Measurements from ENCODE around the gene XRRA1.
"Not testable (repeated sequence)": the region's sequence is repeated elsewhere in the genome, so short reads cannot be mapped to it uniquely, and the experiment has no call there.

Gene XRRA1

GRCh38 chr11:74895340-74896116, 53.4 kb downstream of the XRRA1 start:
- no peak for DNase-seq (ENCODE audit: low read depth in 2 of 2)

DNA sequence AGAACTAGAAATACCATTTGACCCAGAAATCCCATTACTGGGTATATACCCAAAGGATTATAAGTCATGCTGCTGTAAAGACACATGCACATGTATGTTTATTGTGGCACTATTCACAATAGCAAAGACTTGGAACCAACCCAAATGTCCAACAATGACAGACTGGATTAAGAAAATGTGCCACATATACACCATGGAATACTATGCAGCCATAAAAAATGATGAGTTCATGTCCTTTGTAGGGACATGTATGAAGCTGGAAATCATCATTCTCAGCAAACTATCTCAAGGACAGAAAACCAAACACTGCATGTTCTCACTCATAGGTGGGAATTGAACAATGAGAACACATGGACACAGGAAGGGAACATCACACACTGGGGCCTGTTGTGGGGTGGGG, 55.9 kb downstream of the XRRA1 start:
- DNase-seq (ENCODE audit: low read depth in 2 of 2): not testable (repeated sequence)

DNA sequence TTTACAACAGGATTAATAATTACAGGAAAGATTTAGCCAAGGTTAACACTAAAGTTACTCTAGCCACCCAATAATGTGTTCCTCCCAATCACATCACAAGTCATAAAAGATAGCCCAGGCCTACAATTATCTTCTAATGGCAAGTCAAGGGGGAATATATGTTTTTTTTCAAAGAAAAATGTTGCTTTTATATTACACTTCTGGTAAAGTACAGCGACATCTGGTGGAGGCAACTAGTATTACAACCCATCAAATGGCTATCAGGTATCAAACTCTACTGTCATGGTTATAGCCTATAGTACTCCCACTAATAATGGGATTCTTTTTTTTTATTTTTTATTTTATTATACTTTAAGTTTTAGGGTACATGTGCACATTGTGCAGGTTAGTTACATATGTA, 71.8 kb downstream of the XRRA1 start:
- no peak for DNase-seq (ENCODE audit: low read depth in 2 of 2)

DNA sequence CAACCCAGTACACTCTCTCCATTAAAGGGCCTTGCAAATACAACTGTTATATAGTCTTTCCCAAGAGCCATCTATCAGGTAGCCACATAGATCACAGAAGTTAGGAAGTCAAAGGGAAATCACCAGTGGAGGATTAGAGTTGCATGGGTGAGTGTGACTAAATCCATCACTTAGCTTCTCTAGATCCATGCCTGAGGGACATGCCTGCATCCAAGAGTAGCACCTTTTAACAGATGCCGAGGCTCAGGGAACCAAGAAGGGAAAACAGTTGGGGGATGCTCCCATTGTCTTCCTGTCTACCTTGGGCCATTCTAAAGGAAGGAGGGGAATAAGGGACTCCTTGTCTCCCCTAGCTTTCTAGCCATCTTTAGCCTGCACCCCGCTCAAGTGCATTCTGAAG, 77.9 kb downstream of the XRRA1 start:
- DNase-seq (ENCODE audit: low read depth in 2 of 2): no peak

DNA sequence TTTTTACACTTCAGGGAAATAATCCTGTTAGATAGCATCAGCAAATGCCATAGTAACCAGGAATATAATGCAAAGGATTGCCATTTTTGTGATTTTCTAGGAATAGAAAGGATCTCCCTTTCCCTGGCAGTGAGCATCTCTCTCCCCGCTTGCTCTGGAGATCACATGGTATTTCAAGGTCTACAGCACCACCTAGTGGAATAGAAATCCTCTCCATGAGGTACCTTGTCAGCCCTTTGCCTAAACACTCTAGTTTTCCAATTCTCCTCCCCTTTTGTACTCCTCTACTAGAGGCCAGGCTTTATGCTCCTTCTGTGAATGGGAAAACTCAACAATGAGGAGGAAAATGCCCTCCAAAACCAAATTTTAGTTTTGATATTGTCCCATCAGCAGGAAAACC, 78.4 kb downstream of the XRRA1 start:
- DNase-seq (ENCODE audit: low read depth in 2 of 2): no peak

- DNase-seq (ENCODE audit: low read depth in 2 of 2): no peak
Measured at GRCh38 chr11:74866557-74866956, 82.3 kb downstream of the XRRA1 start.

DNA sequence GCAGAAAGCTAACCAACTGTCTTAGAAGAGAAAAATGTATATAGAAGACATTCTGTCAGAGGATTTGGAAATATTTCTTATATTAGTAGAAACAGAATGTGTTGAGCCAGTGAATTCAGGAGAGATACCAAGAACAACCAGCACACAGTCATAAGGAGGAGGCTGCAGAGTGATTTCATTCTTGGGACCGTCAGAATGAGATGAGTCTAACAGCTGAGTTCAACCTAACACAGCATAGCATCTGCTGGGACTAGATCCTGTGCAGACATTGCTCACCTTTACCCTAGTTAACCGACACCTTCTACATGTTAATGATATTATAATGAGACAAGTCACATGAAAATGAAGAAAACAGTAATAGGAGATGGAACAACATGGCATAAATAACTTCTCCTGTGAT, 85.5 kb downstream of the XRRA1 start:
- DNase-seq (ENCODE audit: low read depth in 2 of 2): no peak

- no peak for DNase-seq (ENCODE audit: low read depth in 2 of 2)
Measured at GRCh38 chr11:74860743-74861142, 88.1 kb downstream of the XRRA1 start.

GRCh38 chr11:74853223-74853622, 95.7 kb downstream of the XRRA1 start:
- DNase-seq (ENCODE audit: low read depth in 2 of 2): no peak

DNA sequence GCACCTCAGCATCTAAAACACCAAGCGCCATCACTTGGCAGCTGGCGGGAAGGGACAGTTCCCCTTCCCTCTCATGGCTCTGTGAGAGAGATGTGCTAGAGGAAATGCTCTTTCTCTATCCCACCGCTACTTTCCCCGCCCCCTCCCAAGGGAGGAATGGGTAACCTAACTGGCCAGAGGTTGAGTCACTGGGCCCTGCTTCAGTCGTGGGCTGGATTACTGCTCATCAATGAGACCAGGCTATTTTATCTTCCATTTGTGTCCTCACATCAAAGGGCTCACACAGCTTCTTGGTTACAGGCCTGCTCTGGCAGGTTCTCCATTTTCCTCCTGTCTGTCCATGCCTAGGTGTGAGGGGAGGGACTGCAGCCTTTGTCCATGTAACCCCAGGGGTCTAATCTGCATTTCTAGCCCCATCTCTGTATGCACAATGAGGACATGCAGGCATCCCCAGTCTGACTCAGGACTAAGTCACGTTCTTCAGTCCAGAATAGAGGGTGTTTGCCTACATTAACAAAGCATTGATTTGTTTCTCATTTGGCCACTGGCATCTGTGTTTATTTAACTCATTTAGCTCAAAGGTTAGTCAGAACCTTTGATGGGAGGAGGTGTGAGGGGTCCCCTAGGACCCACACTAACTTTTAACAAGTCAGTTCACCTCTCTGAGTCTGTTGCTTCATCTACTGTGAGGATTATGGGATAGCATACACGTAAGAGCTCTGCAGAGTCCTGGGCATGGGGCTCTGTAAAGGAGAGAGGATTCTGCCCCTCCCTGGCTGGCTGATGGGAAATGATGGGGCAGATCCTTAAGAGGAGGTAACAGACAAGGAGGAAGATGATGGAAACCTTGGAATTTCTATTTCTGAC, 99.1 kb downstream of the XRRA1 start:
- DNase-seq (ENCODE audit: low read depth in 2 of 2): no peak

DNA sequence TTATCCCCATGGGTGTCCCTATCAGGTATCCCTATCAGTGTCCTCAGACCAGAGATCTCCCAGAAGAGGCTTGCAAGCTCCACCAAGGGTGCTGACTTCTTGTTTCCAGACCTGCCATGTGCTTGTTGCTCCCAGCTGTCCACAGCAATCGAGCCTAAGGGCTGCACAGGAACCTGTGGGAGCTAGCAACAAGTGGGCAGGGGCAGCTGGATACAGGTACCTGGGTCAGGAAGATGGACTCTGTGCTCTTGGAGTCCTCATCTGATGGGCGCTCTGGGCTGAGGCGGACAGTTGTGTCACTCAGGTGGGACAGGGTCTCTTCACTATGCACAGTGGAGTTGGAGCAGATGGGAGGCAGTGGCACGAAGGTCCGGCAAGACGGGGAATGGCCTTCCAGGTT, 101.0 kb downstream of the XRRA1 start:
- no peak for DNase-seq (ENCODE audit: low read depth in 2 of 2)

- DNase-seq (ENCODE audit: low read depth in 2 of 2): no peak
Measured at GRCh38 chr11:74847395-74847794, 101.5 kb downstream of the XRRA1 start.

GRCh38 chr11:74846770-74847169, 102.1 kb downstream of the XRRA1 start:
- DNase-seq (ENCODE audit: low read depth in 2 of 2): no peak

DNA sequence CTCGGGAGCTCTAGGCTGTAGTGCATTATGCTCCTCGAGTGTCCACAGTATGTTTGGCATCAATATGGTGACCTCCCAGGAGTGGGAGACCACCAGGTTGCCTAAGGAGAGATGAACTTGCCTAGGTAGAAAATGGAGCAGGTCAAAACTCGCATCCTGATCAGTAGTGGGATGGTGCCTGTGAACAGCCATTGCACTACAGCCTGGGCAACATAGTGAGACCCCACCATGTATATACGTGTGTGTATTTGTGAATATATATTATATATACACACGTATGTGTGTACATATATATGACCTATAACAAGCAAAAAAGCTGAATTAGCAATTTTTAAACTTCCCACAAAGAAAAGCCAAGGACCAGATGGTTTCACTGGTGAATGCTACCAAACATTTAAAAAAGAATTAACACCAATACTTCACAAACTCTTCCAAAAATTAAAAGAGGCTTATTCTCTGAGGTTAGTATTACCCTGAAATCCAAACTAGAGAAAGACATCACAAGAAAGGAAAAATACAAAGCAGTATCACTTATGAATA, 102.8 kb downstream of the XRRA1 start:
- no peak for DNase-seq (ENCODE audit: low read depth in 2 of 2)

GRCh38 chr11:74844865-74845264, 104.0 kb downstream of the XRRA1 start:
- DNase-seq (ENCODE audit: low read depth in 2 of 2): no peak

DNA sequence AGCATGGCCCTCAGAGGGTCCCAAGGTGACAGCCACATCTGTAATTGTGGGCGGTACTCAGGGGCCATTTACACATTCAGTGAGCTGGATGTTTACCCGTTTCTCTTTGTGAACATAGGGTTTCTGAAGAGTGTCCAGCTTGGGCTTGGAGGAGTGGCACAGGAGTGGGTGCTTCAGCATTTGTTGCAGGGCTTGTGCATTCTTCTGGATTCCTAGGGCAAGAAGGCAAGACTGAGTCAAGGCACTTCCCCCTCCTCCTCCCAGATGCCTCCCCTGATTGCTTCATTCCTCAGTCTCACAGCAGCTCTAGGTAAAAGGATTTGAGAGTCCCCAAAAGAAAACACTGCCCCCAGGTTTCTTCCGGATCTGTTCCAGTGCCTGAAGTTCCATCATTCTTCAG, 104.8 kb downstream of the XRRA1 start:
- DNase-seq (ENCODE audit: low read depth in 2 of 2): no peak

DNA sequence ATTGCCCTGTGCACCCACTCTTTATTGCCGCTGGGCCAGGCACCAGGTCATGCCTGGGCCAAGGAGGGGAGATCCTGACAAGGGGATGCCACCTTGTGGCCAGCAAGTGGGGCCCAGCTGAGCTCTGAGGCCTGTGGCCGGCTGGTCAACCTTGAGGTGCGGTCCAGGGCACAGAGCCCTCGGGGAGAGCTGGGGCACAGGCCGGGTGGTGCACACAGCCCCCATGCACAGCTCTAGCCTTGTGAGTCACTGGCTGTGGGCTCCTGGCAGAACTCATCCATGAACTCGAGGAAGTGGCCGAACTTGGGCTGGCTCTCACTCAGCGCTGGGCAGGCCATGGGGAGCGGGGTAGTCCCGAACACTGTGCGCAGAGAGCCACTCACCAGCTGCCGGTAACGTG, 105.9 kb downstream of the XRRA1 start:
- no peak for DNase-seq (ENCODE audit: low read depth in 2 of 2)

- DNase-seq (ENCODE audit: low read depth in 2 of 2): no peak
Measured at GRCh38 chr11:74840486-74840885, 108.4 kb downstream of the XRRA1 start.

- DNase-seq (ENCODE audit: low read depth in 2 of 2): no peak
Measured at GRCh38 chr11:74839971-74840370, 108.9 kb downstream of the XRRA1 start.

DNA sequence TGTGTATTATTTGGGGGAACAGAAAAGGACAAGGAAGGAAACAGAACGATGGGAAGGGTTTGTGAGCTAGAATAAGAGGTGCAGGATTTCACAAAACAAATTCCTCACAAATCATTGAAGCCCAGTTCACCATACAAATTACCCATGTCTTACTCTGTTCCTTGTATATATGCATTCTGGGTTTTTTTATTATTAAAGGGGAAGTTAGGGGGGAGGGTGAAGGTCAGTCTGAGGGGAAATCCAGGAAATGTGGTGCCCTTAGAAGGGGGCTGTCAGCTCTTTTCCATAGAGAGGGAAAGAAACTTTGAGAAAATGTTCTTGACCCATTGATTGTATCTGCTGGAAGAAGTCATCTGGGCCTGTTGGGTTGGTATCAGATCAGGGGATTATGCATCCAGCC, 109.4 kb downstream of the XRRA1 start:
- no peak for DNase-seq (ENCODE audit: low read depth in 2 of 2)

DNA sequence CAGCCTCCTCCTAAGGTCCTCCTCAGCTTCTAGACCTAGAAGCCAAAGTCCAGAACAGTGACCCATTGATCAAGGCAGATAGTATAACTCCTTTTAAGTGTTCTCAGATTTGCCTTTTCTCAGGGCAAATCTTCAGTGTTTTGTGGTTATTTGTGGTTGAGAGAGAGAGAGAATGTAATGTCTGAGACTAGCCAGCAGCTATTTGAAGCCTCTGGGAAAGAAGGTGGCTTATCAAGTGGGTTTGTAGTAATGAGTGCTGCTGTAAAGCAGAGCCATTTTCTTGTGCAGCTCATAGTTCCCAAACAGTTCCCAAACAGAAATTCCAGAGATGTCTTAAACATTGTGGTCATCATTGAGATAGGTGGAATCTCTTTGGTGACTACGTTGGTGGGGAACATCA, 110.7 kb downstream of the XRRA1 start:
- no peak for DNase-seq (ENCODE audit: low read depth in 2 of 2)

- no peak for DNase-seq (ENCODE audit: low read depth in 2 of 2)
Measured at GRCh38 chr11:74837191-74837590, 111.7 kb downstream of the XRRA1 start.

- DNase-seq (ENCODE audit: low read depth in 2 of 2): no peak
Measured at GRCh38 chr11:74826901-74827300, 122.0 kb downstream of the XRRA1 start.

Measured in stimulated activated CD8-positive, alpha-beta memory T cell treated with anti-CD3 and anti-CD28 coated beads, Interleukin-2, amount 100 ng/mL, for 48 hours (primary cell).